ENCODE measurements around the gene ARSJ.

Gene ARSJ

DNA sequence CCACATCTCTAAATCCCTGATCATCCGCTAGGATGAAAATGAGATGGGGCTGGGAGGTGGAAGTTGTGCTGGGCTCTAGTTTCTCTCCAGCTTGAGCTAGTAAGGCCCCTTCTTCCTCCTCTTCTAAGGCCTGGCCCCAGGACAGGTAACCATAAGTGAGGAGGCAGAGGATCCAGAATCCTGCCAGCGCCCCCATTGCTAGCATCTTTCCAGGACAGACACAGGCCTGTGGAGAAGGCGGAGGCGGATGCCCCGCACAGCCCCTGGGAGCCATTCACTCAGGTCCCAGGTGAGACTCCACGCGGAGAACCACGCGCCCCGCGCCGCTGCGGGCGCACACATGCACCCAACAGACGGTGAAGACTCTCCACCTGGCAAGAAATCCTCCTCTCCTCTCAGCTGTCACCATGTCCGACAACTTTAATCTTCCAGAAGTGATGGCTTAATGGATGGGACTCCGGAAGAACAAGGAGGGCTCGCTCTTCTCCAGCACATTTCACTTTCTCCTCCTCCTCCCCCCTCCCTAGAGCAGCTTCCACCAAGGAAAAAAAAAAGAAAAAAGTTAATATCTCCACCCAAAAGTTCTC lies 793 bp downstream of the ARSJ start:
- DNase-seq (ENCODE audit: low read depth, low spot score), result peak; percentile 56
- in situ Hi-C loops (cut with HindIII; ENCODE audit: low sequenced_read_pairs), result no loop called here
- H3K4me3 ChIP-seq (ENCODE audit: low read depth, low read length), result peak overlapping the region; percentile 85
- TF ChIP-seq, protein P1, sequence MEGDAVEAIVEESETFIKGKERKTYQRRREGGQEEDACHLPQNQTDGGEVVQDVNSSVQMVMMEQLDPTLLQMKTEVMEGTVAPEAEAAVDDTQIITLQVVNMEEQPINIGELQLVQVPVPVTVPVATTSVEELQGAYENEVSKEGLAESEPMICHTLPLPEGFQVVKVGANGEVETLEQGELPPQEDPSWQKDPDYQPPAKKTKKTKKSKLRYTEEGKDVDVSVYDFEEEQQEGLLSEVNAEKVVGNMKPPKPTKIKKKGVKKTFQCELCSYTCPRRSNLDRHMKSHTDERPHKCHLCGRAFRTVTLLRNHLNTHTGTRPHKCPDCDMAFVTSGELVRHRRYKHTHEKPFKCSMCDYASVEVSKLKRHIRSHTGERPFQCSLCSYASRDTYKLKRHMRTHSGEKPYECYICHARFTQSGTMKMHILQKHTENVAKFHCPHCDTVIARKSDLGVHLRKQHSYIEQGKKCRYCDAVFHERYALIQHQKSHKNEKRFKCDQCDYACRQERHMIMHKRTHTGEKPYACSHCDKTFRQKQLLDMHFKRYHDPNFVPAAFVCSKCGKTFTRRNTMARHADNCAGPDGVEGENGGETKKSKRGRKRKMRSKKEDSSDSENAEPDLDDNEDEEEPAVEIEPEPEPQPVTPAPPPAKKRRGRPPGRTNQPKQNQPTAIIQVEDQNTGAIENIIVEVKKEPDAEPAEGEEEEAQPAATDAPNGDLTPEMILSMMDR (IDR thresholded peaks at IDR 0.05; ENCODE audit: low read depth, low read length), result no peak

DNA sequence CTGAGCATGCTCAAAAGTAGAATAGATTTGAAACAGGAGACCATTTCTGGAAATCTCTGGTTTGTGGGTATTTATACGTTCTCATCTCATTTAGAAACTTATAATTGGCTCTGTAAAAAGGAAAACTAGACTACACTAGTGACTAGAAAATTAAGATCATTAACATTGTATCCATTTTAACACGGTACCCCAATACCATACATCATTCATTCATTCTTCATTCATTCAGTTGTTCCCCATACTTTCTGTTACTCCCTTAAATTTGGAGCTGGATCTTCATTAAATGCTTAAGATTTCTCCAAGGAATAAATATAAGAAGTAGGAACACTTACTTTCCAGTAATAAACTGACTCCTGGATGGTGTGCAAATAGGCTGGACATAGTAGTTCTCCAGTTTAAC lies 1.3 kb downstream of the ARSJ start:
- TF ChIP-seq, protein P1 (IDR thresholded peaks at IDR 0.05; ENCODE audit: low read depth, low read length), result no peak
- peak overlapping the region; percentile 85 for H3K4me3 ChIP-seq (ENCODE audit: low read depth, low read length)
- in situ Hi-C loops (cut with HindIII; ENCODE audit: low sequenced_read_pairs), result no loop called here
- DNase-seq (ENCODE audit: low read depth, low spot score), result peak; percentile 34

DNA sequence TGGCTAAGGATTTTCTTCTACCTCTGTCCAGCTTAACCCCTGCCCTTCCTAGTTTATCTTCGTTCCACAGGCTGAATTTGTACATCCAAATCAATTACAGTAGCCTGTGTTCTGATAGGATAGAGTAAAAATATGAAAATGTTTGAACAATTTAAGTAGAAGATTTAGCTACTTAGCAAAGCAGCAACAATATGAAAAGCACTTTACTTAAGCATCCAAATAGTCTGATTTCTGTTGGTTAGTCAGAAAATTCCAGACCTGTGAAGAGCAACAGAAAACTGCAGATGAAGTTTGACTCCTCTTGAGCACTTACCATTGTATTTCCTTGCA lies 2.0 kb downstream of the ARSJ start:
- TF ChIP-seq, protein P1 (IDR thresholded peaks at IDR 0.05; ENCODE audit: low read depth, low read length), result no peak
- peak; percentile 51 for DNase-seq (ENCODE audit: low read depth, low spot score)
- in situ Hi-C loops (cut with HindIII; ENCODE audit: low sequenced_read_pairs), result no loop called here
- peak overlapping the region; percentile 85 for H3K4me3 ChIP-seq (ENCODE audit: low read depth, low read length)

DNA sequence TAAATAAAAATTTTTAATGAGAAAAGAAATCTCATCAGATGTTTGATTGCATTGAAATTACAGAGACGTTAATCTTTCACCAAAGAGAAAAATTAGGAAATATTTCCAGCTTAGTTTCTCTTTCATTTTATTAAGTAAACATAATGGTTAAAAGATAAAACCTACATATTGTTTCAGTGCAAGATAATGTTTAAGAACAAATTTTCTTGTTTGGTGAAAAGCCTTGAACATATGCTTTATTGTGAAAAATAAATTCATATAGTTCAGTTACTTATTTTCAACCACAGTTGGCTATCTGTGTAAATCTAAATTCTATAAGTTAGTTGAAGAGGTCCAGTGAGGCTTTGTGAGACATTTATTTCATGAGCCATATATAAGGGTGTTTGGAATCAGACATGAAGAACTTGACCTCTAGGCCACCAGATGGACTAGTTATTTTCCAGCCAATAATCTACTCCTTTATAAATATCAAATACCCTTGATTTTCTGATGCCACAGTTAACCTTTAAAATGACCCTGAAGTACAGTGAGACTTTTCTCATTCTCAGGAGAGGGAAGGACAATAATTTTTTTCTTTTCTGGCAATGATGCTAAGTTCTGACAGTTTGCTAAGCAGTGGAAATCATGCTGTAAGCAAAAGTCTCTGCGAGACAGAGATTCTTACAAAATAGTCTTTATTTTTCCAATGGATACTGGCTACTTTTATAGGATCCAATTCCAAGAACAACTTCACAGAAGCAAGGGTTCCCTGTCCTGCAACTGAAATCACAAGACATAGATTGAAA lies 2.5 kb downstream of the ARSJ start:
- DNase-seq (ENCODE audit: low read depth, low spot score), result peak; percentile 42
- H3K4me3 ChIP-seq (ENCODE audit: low read depth, low read length), result peak overlapping the region; percentile 85
- in situ Hi-C loops (cut with HindIII; ENCODE audit: low sequenced_read_pairs), result no loop called here
- TF ChIP-seq, protein P1 (IDR thresholded peaks at IDR 0.05; ENCODE audit: low read depth, low read length), result no peak

DNA sequence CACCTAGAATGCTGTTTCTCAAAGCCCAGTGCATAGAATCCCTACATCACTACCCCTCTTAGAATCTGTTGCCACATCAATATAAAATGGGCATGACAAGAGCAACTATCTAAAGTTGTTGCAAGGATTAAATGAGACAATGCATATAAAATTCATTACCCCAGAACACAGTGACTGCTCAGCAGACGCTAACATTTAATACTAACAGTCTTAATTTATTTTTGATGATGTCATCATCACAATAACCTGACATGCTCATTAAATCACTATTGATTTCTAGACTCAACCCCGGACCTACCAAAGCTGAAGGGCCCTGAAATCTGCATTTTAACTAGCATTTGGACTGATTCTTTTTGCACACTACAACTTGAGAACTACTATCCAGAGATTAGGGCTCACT lies 3.9 kb downstream of the ARSJ start:
- peak overlapping the region; percentile 85 for H3K4me3 ChIP-seq (ENCODE audit: low read depth, low read length)
- in situ Hi-C loops (cut with HindIII; ENCODE audit: low sequenced_read_pairs), result no loop called here
- no peak for DNase-seq (ENCODE audit: low read depth, low spot score)
- TF ChIP-seq, protein P1 (IDR thresholded peaks at IDR 0.05; ENCODE audit: low read depth, low read length), result no peak

DNA sequence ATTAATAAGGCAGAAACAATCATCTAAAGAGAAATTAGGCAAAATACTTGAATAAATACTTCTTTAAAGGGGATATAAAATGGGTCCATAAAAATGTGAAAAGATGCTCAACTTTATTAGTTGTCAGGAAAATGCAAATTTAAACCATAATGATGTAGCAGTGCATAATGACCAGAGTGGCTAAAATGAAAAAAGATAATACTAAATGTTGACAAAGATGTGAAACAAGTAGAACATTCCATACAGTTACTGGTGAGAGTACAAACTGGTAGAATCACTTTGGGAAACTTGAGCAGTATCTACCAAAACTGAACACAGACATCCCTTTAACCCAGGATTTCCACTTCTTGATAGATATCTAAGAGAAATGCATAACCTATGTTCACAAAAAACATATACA lies 5.0 kb downstream of the ARSJ start:
- in situ Hi-C loops (cut with HindIII; ENCODE audit: low sequenced_read_pairs), result no loop called here
- DNase-seq (ENCODE audit: low read depth, low spot score), result no peak
- H3K4me3 ChIP-seq (ENCODE audit: low read depth, low read length), result no peak overlapping the region
- TF ChIP-seq, protein P1 (IDR thresholded peaks at IDR 0.05; ENCODE audit: low read depth, low read length), result no peak
